ENCODE data around the gene TMEM176A.

DNA sequence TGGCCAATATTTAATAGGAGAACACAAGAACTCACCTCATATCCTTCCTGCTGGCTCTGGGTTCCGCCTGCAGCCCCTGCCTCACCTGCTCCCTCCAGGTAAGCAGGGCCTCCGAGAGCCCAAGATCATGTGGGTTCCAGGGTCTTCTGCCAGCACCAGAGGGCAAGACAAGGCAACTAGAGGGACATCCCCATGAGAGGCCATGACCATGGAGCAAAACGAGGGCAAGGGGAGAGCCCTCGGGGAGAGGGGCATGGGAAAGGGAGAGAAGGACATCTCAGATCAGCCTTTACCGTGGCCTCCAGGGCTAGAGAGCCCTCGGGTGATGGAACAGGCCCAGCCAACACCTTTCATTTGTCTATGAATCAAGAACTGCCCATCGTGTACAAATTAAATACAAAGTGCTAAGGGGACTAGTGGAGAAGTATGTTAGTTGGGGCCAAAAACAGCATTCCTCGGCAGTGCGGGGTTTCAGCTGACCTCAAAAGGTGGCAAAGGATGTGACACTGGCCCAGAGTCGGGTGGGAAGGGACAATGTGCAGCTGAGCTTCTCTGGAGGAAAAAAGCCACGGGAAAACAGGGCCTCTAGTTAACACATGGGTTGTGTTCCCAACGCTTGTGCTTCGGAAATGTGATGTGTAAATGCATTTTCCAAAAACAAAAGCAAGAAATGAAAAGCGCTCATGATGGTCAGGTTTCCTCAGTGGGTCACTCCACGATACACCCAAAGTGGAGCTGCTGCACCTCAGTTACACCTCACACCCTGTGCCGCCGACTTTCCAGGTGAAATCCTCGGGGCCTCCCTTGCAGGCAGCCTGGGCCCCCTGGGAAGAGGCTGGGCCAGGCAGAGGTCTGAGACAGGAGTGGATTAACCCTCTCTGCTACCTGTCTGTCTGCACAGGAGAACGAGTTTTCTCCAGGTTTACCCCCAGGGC lies 53.8 kb downstream of the TMEM176A start:
- TF ChIP-seq, protein P1, sequence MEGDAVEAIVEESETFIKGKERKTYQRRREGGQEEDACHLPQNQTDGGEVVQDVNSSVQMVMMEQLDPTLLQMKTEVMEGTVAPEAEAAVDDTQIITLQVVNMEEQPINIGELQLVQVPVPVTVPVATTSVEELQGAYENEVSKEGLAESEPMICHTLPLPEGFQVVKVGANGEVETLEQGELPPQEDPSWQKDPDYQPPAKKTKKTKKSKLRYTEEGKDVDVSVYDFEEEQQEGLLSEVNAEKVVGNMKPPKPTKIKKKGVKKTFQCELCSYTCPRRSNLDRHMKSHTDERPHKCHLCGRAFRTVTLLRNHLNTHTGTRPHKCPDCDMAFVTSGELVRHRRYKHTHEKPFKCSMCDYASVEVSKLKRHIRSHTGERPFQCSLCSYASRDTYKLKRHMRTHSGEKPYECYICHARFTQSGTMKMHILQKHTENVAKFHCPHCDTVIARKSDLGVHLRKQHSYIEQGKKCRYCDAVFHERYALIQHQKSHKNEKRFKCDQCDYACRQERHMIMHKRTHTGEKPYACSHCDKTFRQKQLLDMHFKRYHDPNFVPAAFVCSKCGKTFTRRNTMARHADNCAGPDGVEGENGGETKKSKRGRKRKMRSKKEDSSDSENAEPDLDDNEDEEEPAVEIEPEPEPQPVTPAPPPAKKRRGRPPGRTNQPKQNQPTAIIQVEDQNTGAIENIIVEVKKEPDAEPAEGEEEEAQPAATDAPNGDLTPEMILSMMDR (IDR thresholded peaks at IDR 0.05), result no peak
- no peak for TF ChIP-seq POLR2A (IDR thresholded peaks at IDR 0.05)
- no peak for TF ChIP-seq POLR2AphosphoS5 (IDR thresholded peaks at IDR 0.05)
- no peak for TF ChIP-seq EP300 (IDR thresholded peaks at IDR 0.05)
